Panc1 (cell line): Measurements from ENCODE around the gene BMP3.

ENCODE experiments used
- POLR2AphosphoS5 ChIP-seq: IDR thresholded peaks from 2 replicates; pipeline ENCODE4 v1.6.1; 2012; ENCODE audit warnings: mild to moderate bottlenecking, low read depth, low read length, moderate library complexity
- TF ChIP-seq, protein P1 (sequence below): fragments of 450-650 bp; IDR thresholded peaks from 2 replicates; pipeline ENCODE4 v1.5.1; 2017; ENCODE audit warnings: mild to moderate bottlenecking

DNA sequence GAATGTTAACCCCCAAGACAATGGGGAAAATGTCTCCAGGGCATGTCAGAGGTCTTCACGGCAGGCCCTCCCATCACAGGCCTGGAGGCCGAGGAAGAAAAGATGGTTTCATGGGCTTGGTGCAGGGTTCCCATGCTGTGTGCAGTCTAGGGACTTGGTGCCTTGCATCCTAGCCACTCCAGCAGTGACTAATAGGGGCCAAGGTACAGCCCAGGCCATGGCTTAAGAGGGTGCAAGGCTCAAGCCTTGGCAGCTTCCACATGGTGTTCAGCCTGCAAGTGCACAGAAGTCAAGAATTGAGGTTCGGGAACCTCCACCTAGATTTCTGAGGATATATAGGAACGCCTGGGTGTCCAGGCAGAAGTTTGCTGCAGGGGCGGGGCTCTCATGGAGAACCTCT is 50.6 kb downstream of the BMP3 start:
- no peak for TF ChIP-seq POLR2AphosphoS5
- TF ChIP-seq, protein P1, sequence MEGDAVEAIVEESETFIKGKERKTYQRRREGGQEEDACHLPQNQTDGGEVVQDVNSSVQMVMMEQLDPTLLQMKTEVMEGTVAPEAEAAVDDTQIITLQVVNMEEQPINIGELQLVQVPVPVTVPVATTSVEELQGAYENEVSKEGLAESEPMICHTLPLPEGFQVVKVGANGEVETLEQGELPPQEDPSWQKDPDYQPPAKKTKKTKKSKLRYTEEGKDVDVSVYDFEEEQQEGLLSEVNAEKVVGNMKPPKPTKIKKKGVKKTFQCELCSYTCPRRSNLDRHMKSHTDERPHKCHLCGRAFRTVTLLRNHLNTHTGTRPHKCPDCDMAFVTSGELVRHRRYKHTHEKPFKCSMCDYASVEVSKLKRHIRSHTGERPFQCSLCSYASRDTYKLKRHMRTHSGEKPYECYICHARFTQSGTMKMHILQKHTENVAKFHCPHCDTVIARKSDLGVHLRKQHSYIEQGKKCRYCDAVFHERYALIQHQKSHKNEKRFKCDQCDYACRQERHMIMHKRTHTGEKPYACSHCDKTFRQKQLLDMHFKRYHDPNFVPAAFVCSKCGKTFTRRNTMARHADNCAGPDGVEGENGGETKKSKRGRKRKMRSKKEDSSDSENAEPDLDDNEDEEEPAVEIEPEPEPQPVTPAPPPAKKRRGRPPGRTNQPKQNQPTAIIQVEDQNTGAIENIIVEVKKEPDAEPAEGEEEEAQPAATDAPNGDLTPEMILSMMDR, result no peak
